Activated gamma-delta T cell treated with Interleukin-2 at 50 U/mL for 16 hours (primary cell): Measurements from ENCODE around the gene KLF3.
"Not testable (repeated sequence)": the region's sequence is repeated elsewhere in the genome, so short reads cannot be mapped to it uniquely, and the experiment has no call there.

ENCODE experiments used
- DNase-seq: peaks from one replicate; pipeline ENCODE4 v3.0.0-alpha.2; 2020

The KLF3 gene

DNA sequence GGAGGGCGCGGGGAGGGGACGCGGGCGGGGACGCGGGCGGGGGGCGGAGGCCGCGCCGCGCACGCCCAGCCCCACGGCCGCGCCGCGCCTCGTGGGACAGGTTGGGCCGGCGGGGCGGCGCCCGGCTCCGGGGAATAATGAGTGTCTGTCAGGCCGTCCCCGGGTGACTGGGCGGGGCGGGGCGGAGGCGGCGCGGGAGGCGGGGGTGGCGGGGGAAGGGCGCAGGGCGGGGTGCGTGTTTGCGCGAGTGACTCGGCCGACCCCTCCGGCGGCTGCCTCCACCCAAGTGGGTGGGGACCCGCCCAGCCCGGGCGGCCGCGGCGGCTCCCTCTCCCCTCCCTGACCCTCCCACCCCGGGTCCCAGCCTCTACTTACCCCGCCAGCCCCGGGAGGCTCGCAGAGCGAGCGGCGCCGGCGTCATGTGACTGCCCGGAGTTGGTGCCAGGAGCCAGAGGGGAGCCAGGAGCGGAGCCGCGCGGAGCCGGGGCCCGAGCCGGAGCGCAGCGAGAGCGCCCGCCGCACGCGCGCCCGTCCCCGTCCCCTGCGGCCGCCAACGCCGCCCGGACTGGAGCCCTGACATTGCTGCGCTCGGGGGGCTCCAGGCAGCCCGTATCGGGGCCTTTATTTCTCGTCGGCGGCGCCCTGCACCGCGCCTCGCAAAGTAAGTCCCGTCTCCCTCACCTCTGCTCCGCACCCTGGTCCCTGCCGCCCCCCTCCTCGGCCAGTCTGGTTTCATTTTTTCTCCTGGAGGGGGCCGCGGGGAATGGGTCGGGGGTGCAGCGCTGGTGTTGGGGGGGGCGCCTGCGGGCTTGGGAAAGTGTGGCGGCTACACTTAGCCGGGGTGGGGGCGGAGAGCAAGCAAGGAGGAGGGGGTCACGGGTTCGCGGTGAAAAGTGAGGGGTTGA is at the start of gene KLF3:
Gene KLF3 (plus strand): TSS at position 399 of the 905 bp plus-strand sequence. CDS start 16,427 bp downstream, outside the sequence.
- peak; percentile 89 for DNase-seq

DNA sequence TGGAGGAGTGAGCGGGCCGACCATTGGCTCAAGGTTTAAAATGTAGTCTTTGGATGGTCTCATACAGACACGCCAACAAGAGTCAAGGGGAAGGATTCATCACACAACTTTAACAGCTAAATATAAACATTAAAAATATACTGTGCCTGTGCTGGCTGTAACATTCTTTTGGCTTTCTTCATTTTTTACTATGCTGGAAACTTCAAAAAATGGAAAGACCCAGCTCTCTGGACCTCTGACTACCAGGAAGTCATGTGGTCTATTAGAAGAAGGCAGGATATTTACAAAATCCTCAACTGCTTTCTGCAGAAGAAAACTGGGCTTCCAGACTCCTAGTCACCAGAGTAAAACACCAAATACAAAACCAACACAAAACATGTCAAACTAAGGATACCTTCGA is 49.8 kb upstream of the KLF3 start:
- no peak for DNase-seq

DNA sequence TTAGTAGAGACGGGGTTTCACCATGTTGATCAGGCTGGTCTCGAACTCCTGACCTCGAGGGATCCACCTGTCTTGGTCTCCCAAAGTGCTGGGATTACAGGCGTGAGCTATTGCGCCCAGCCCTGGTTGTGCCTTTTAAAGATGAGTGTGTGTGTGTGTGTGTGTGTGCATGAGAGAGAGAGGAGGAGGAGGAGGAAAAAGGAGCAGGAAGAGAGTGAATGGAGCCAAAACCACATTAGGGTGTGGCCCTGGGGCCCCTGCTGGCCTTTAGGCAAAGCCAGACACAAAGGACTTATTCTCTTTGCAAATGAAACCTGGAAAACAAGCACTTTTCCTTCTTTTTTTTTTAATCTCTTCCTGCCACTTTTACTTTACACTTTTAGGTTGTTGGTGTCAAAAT is 48.2 kb upstream of the KLF3 start:
- no peak for DNase-seq

DNA sequence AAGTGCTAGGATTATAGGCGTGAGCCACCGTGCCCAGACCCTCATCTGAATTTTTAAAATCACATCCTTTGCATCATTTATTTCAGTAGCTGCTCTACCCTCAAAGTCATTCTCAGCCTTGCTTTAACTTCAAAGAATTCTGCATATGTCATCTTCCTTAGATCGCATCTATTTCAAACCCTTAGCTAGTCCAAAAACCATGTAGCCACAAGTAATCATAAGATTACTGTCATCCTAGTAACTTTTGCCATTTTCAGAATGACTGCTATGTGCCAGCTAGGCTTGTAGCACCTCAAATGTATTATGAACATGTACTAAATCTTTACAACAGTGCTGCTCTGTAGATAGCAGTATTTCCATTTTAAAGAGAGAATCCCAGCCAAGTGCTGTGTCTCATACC is 45.5 kb upstream of the KLF3 start:
- no peak for DNase-seq

DNA sequence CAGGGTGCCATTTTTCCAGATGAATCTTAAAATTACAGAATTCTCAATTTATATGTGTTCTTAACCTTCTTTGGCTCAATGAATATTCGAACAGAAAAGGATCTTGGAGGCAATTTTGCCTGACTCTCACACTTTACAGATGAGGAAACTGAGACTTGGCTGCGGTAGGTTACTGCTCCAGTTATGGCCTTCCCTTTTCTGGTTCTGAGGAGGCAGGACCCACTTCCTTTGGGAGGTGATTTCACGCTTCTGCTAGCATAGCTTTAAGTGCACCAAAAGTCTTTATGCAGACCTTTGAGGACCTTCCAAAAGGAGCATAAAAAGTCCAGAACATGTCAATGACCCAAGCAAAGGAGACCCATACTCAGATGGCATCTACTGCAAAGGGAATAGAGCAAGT is 44.7 kb upstream of the KLF3 start:
- no peak for DNase-seq

- DNase-seq: no peak
These were observed 43.9 kb upstream of the KLF3 start for GRCh38 chr4:38620065-38620464.

DNA sequence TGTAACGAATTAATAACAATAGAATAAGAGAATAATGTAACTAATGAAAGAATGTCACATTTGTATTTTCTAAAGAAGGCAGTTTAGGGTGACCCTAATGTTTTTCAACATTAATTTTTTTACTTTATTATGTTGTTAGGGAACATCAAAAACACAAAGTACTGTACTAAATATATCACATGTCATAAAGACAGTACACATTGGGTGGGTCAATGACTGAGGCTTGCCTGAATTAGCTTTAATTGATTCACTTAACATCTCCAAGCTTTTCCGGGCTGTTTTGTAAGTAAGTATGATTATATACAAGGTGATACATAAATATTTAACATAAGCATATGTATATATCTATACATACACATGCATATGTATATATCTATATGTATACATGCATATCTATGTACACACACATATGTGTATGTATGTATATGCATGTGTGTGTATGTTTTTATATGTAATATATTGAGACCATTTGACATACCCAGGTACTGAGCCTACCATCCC is 43.4 kb upstream of the KLF3 start:
- DNase-seq: no peak

- no peak for DNase-seq
These were observed 42.8 kb upstream of the KLF3 start for GRCh38 chr4:38621028-38621684.

GRCh38 chr4:38621831-38622230 is 42.2 kb upstream of the KLF3 start:
- DNase-seq: no peak

- DNase-seq: not testable (repeated sequence)
These were observed 41.7 kb upstream of the KLF3 start for GRCh38 chr4:38622340-38622739.

DNA sequence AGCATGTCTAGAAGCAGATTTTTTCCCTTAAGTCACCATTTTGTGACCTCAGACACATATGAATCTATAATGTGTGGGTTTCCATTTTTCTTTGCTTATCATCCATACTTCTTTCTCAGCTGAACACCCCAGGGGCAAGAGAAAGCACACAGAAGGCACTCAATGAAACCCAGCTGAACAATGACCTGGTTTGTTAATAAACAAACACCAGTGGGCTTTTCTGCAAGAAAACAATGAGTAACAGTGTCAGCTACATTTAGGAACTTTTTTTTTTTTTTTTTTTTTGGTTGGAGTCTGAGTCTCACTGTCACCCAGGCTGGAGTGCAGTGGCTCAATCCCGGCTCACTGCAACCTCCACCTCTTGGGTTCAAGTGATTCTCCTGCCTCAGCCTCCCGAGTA is 40.7 kb upstream of the KLF3 start:
- DNase-seq: no peak

GRCh38 chr4:38624311-38624710 is 39.7 kb upstream of the KLF3 start:
- DNase-seq: no peak

DNA sequence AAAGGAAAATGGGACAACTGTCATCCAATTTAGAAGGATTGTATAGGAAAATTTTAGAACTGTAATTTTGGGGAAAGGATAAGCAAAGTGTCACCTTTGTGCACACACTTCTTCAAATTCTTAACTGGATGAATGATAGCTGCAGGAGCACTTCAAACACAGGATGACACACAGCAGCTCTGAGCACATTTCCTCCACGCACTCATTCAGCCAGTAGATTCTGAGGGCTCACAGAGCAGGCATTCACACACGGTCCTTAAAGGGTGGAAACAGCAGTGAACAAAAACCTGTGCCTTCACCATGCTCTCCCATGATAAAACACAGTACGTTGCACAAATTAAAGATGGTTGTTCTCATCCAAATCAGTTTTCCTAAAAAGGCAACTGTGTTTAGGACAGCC is 38.5 kb upstream of the KLF3 start:
- DNase-seq: no peak

GRCh38 chr4:38626901-38627444 is 37.0 kb upstream of the KLF3 start:
- not testable (repeated sequence) for DNase-seq

GRCh38 chr4:38630519-38630918 is 33.5 kb upstream of the KLF3 start:
- DNase-seq: no peak

GRCh38 chr4:38634047-38634759 is 29.8 kb upstream of the KLF3 start:
- no peak for DNase-seq

DNA sequence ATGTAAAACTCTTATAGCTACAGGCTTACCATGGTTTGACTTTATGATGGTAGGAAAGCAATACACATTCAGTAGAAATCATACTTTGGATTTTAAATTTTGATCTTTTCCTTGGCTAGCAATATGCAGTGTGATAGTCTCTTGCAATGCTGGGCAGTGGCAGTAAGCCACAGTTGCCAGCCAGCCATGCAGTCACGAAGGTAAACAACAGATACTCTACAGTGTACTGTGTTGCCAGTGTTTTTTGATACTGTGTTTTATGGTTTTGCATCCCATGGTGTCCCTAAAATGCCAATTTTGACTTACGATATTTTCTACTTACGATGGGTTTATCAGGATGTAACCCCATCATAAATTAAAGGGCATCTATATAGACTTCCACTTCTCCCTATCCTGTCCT is 24.8 kb upstream of the KLF3 start:
- no peak for DNase-seq

DNA sequence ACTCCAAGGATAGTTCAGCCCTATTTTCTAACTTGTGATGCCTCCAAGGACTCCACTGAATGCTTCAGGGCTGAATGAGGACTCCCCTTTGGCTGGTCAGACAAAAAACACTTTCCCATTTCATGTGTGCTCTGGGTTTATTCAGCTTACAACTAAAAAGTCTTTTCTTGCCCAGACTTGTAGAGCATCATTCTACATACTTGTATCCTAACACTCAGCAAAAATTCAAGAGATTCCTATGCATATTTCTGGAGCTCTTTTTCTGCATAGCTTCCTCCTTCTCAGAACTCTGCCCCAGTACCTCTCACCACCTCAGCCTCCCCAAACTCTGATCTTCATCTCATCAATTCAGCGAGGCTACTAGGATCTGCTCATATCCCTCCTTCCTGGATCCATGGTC is 22.2 kb upstream of the KLF3 start:
- DNase-seq: no peak

DNA sequence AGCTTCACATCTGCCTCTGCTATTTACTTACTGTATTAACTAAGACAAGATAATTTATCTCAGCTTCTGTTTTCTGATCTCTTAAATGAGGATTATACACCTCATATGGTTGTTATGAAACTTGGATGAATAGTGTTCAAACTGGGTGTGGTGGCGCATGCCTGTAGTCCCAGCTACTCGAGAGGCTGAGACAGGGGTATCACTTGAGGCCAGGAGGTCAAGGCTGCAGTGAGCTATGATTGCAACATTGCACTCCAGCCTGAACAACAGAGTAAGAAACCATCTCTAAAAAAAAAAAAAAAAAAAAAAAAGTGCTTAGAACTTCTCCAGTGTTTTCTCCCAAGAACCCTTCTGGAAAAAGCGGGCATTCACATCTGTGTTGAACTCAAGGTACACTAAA is 19.8 kb upstream of the KLF3 start:
- no peak for DNase-seq

- no peak for DNase-seq
These were observed 16.7 kb upstream of the KLF3 start for GRCh38 chr4:38647101-38647819.

DNA sequence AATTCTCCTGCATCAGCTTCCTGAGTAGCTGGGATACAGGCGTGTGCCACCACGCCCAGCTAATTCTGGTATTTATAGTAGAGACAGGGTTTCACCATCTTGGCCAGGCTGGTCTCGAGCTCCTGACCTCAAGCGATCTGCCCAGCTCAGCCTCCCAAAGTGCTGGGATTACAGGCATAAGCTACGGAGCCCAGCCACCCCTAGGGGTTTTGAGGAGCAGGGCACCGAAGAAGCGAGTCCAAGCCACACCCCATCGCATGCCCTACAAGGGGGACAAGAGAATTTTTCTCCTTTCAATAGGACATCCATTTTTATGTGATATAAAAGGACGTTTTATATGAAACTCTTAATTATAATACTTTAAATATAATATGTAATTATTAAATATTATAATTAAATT is 13.9 kb upstream of the KLF3 start:
- no peak for DNase-seq

GRCh38 chr4:38654273-38654672 is 9.7 kb upstream of the KLF3 start:
- DNase-seq: peak; percentile 54

- DNase-seq: no peak
These were observed 7.9 kb upstream of the KLF3 start for GRCh38 chr4:38656111-38656510.
